ENCODE data around the gene ACVR2B. TPM values are rescaled to one million over a fixed set of nuclear protein-coding genes. Genes with fewer than 3 reads are reported as not detected.

ACVR2B gene
- total RNA-seq, 1 donor from 2014 or later, result 9.4 TPM

GRCh38 chr3:38491215-38491614, 37.5 kb downstream of the ACVR2B start:
- no peaks in the 10 kb centered on the region for H3K4me1 Mint-ChIP-seq (ENCODE audit: unreplicated experiment)
- H3K27me3 Mint-ChIP-seq (ENCODE audit: unreplicated experiment), result no peaks in the 10 kb centered on the region
- DNase-seq (ENCODE audit: extremely low spot score, unreplicated experiment), result no peak
- H3K36me3 Mint-ChIP-seq (ENCODE audit: unreplicated experiment), result peaks cover 4% of the 10 kb centered on the region
- H3K4me3 Mint-ChIP-seq (ENCODE audit: unreplicated experiment), result no peak overlapping the region
- TF ChIP-seq CTCF (IDR thresholded peaks at IDR 0.05), result no peak
- H3K9me3 Mint-ChIP-seq (ENCODE audit: unreplicated experiment), result no peaks in the 10 kb centered on the region
- no peak overlapping the region for H3K27ac Mint-ChIP-seq (ENCODE audit: unreplicated experiment)

- Mint-ChIP-seq H3K4me1 (ENCODE audit: unreplicated experiment) (peaks cover 9% of the 10 kb centered on the region), H3K27ac (ENCODE audit: unreplicated experiment) (no peak overlapping the region), H3K4me3 (ENCODE audit: unreplicated experiment) (no peak overlapping the region), H3K27me3 (ENCODE audit: unreplicated experiment) (no peaks in the 10 kb centered on the region), H3K36me3 (ENCODE audit: unreplicated experiment) (peaks cover 5% of the 10 kb centered on the region), H3K9me3 (ENCODE audit: unreplicated experiment) (no peaks in the 10 kb centered on the region)
- TF ChIP-seq CTCF (IDR thresholded peaks at IDR 0.05), result no peak
- DNase-seq (ENCODE audit: extremely low spot score, unreplicated experiment), result no peak
Measured at GRCh38 chr3:38493031-38493430, 39.3 kb downstream of the ACVR2B start.

- peaks cover 12% of the 10 kb centered on the region for H3K4me1 Mint-ChIP-seq (ENCODE audit: unreplicated experiment)
- peak within 1 kb of the TSS; percentile 91 for H3K27ac Mint-ChIP-seq (ENCODE audit: unreplicated experiment)
- peaks cover 12% of the 10 kb centered on the region for H3K36me3 Mint-ChIP-seq (ENCODE audit: unreplicated experiment)
- H3K4me3 Mint-ChIP-seq (ENCODE audit: unreplicated experiment), result peak within 1 kb of the TSS; percentile 97
- H3K27me3 Mint-ChIP-seq (ENCODE audit: unreplicated experiment), result no peaks in the 10 kb centered on the region
- peak; percentile 94 for TF ChIP-seq CTCF (IDR thresholded peaks at IDR 0.05)
- DNase-seq (ENCODE audit: extremely low spot score, unreplicated experiment), result peak; percentile 99
- H3K9me3 Mint-ChIP-seq (ENCODE audit: unreplicated experiment), result no peaks in the 10 kb centered on the region
Measured at GRCh38 chr3:38496131-38496910, 42.6 kb downstream of the ACVR2B start, which contains the start of gene EXOG. TSS of gene EXOG (plus strand) at chr3:38496340. CDS start at chr3:38496368, 28 bp downstream.

- H3K4me1 Mint-ChIP-seq (ENCODE audit: unreplicated experiment), result peaks cover 12% of the 10 kb centered on the region
- no peaks in the 10 kb centered on the region for H3K27me3 Mint-ChIP-seq (ENCODE audit: unreplicated experiment)
- H3K4me3 Mint-ChIP-seq (ENCODE audit: unreplicated experiment), result peak overlapping the region; percentile 97
- peaks cover 14% of the 10 kb centered on the region for H3K36me3 Mint-ChIP-seq (ENCODE audit: unreplicated experiment)
- DNase-seq (ENCODE audit: extremely low spot score, unreplicated experiment), result no peak
- peak overlapping the region; percentile 91 for H3K27ac Mint-ChIP-seq (ENCODE audit: unreplicated experiment)
- no peaks in the 10 kb centered on the region for H3K9me3 Mint-ChIP-seq (ENCODE audit: unreplicated experiment)
- no peak for TF ChIP-seq CTCF (IDR thresholded peaks at IDR 0.05)
Measured at GRCh38 chr3:38497031-38497430, 43.3 kb downstream of the ACVR2B start.

GRCh38 chr3:38500688-38501417, 47.2 kb downstream of the ACVR2B start:
- Mint-ChIP-seq H3K27me3 (ENCODE audit: unreplicated experiment) (no peaks in the 10 kb centered on the region), H3K4me1 (ENCODE audit: unreplicated experiment) (peaks cover 12% of the 10 kb centered on the region), H3K9me3 (ENCODE audit: unreplicated experiment) (no peaks in the 10 kb centered on the region), H3K4me3 (ENCODE audit: unreplicated experiment) (no peak overlapping the region), H3K36me3 (ENCODE audit: unreplicated experiment) (peaks cover 26% of the 10 kb centered on the region), H3K27ac (ENCODE audit: unreplicated experiment) (no peak overlapping the region)
- DNase-seq (ENCODE audit: extremely low spot score, unreplicated experiment), result no peak
- no peak for TF ChIP-seq CTCF (IDR thresholded peaks at IDR 0.05)
